ENCODE results near the gene BCKDHA. TPM values are rescaled to one million over a fixed set of nuclear protein-coding genes. Genes with fewer than 3 reads are reported as not detected.
A peak's percentile ranks its signal among the peaks of the same experiment; 100 is the strongest.
"Not testable (repeated sequence)": the region's sequence is repeated elsewhere in the genome, so short reads cannot be mapped to it uniquely, and the experiment has no call there.

BCKDHA gene
- total RNA-seq, 1 experiment from 2014 or later, result 19.4 TPM

DNA sequence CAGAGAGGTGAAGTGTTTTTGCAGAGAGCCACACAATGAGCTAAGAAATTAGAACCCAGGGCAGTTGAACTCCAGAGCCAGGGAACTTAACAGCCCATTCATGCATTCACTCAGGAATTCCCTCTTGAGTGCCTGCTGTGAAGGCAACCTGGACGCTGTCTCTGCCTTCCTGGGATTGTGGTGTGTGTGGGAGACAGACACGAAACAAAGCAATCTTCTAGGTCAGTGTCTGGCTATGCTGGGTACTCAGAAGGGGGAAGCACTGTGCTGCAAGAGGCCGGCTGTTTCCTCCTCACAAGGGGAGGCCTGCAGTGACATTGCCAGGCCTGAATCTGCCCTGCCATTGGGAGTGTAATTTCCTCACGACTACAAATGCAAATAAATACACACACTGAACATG lies 9.7 kb downstream of the BCKDHA start:
- no peak for DNase-seq
- Histone ChIP-seq H3K9me3 (no peaks in the 10 kb centered on the region), H3K36me3 (ENCODE audit: control insufficient read depth, insufficient read depth, low read length) (no peaks in the 10 kb centered on the region; the same call in 1 of the 2 replicates), H3K4me1 (peaks cover 15% of the 10 kb centered on the region), H3K27me3 (replicated peaks; ENCODE audit: control insufficient read depth, insufficient read depth, low read length) (no peaks in the 10 kb centered on the region), H3K4me3 (ENCODE audit: low read depth, low read length) (no peak overlapping the region)
- POLR2A ChIA-PET, result no interaction called here
- no peak overlapping the region for H3K4me3 Mint-ChIP-seq (ENCODE audit: unreplicated experiment)
- BruUV-seq (replicated peaks), result no TSS peak
- H3K27ac Mint-ChIP-seq (ENCODE audit: unreplicated experiment), result no peak overlapping the region
- CTCF ChIA-PET, result interaction anchor here (1.1 kb wide), 1 partner anchor 22 kb away, joined by 3 read pairs; no protein-coding TSS in a partner anchor
- no peaks in the 10 kb centered on the region for H3K9me3 Mint-ChIP-seq (ENCODE audit: unreplicated experiment)
- H3K27me3 Mint-ChIP-seq (ENCODE audit: insufficient read depth, unreplicated experiment), result no peaks in the 10 kb centered on the region
- TF ChIP-seq, protein P1, sequence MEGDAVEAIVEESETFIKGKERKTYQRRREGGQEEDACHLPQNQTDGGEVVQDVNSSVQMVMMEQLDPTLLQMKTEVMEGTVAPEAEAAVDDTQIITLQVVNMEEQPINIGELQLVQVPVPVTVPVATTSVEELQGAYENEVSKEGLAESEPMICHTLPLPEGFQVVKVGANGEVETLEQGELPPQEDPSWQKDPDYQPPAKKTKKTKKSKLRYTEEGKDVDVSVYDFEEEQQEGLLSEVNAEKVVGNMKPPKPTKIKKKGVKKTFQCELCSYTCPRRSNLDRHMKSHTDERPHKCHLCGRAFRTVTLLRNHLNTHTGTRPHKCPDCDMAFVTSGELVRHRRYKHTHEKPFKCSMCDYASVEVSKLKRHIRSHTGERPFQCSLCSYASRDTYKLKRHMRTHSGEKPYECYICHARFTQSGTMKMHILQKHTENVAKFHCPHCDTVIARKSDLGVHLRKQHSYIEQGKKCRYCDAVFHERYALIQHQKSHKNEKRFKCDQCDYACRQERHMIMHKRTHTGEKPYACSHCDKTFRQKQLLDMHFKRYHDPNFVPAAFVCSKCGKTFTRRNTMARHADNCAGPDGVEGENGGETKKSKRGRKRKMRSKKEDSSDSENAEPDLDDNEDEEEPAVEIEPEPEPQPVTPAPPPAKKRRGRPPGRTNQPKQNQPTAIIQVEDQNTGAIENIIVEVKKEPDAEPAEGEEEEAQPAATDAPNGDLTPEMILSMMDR (IDR thresholded peaks at IDR 0.05; ENCODE audit: insufficient read depth in 1 of 2, low read depth in 1 of 2, low read length in 1 of 2, severe bottlenecking in 1 of 2, unreplicated experiment in 1 of 2), result no peak
- intact Hi-C loops (cut with micrococcal nuclease; ENCODE audit: unreplicated experiment), result no loop called here
- H3K36me3 Mint-ChIP-seq (ENCODE audit: insufficient read depth, unreplicated experiment), result peaks cover 13% of the 10 kb centered on the region
- peaks cover 16% of the 10 kb centered on the region for H3K4me1 Mint-ChIP-seq (ENCODE audit: low read depth, unreplicated experiment)

DNA sequence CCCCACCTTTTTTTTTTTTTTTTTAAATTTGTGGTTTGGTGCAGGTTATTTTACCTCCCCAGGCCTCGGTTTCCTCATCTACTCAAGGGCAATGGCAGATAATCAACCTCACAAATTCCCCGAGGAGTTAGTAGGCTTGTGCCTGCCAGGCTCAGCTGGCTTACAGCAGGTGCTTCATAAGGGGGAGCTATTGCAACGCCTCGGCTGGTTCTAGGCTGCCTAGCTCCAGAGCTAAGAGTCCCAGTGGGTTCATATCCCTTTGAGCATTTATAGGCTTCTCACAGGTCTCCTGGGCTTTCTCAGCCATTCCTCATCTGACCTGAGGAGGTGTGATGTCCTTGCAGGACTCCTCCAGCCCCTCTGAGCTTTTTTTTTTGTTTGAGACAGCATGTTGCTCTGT lies 10.6 kb downstream of the BCKDHA start:
- intact Hi-C loops (cut with micrococcal nuclease; ENCODE audit: unreplicated experiment), result no loop called here
- DNase-seq, result no peak
- POLR2A ChIA-PET, result interaction anchor here (1.3 kb wide), 1 partner anchor 31 kb away, joined by 8 read pairs; no protein-coding TSS in a partner anchor
- H3K36me3 ChIP-seq (ENCODE audit: control insufficient read depth, insufficient read depth, low read length), result no peaks in the 10 kb centered on the region; the same call in 1 of the 2 replicates
- CTCF ChIA-PET, result interaction anchor here (0.6 to 1.4 kb wide), 2 partner anchors 9 to 23 kb away, joined by 7 read pairs; no protein-coding TSS in a partner anchor
- H3K4me1 ChIP-seq, result peaks cover 15% of the 10 kb centered on the region
- Mint-ChIP-seq H3K4me3 (ENCODE audit: unreplicated experiment) (no peak overlapping the region), H3K36me3 (ENCODE audit: insufficient read depth, unreplicated experiment) (peaks cover 15% of the 10 kb centered on the region), H3K27me3 (ENCODE audit: insufficient read depth, unreplicated experiment) (no peaks in the 10 kb centered on the region), H3K9me3 (ENCODE audit: unreplicated experiment) (no peaks in the 10 kb centered on the region), H3K27ac (ENCODE audit: unreplicated experiment) (no peak overlapping the region), H3K4me1 (ENCODE audit: low read depth, unreplicated experiment) (peaks cover 16% of the 10 kb centered on the region)
- no peaks in the 10 kb centered on the region for H3K27me3 ChIP-seq (replicated peaks; ENCODE audit: control insufficient read depth, insufficient read depth, low read length)
- no peak overlapping the region for H3K4me3 ChIP-seq (ENCODE audit: low read depth, low read length)
- TF ChIP-seq, protein P1 (IDR thresholded peaks at IDR 0.05; ENCODE audit: insufficient read depth in 1 of 2, low read depth in 1 of 2, low read length in 1 of 2, severe bottlenecking in 1 of 2, unreplicated experiment in 1 of 2), result no peak
- no peaks in the 10 kb centered on the region for H3K9me3 ChIP-seq
- BruUV-seq (replicated peaks), result no TSS peak

DNA sequence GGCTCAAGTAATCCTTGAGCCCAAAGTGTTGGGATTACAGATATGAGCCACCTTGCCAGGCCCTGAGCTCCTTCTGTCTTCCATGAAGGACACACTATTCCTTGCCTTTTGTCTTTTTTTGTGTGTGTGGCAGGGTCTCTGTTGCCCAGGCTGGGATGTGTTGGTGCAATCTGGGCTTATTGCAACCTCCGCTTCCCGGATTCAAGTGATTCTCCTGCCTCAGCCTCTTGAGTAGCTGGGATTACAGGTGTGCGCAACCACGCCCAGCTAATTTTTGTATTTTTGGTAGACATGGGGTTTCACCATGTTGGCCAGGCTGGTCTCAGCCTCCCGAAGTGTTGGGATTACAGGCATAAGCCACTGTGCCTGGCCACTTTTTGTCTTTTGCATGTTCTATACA lies 11.2 kb downstream of the BCKDHA start:
- not testable (repeated sequence) for H3K27me3 ChIP-seq (replicated peaks; ENCODE audit: control insufficient read depth, insufficient read depth, low read length); H3K36me3 ChIP-seq (ENCODE audit: control insufficient read depth, insufficient read depth, low read length); H3K27me3 Mint-ChIP-seq (ENCODE audit: insufficient read depth, unreplicated experiment); H3K9me3 ChIP-seq; H3K4me3 ChIP-seq (ENCODE audit: low read depth, low read length); BruUV-seq (replicated peaks); H3K9me3 Mint-ChIP-seq (ENCODE audit: unreplicated experiment); DNase-seq
- Mint-ChIP-seq H3K36me3 (ENCODE audit: insufficient read depth, unreplicated experiment) (peaks cover 20% of the 10 kb centered on the region), H3K4me3 (ENCODE audit: unreplicated experiment) (peak overlapping the region; percentile 59), H3K27ac (ENCODE audit: unreplicated experiment) (peak overlapping the region; percentile 89), H3K4me1 (ENCODE audit: low read depth, unreplicated experiment) (peaks cover 16% of the 10 kb centered on the region)
- ChIA-PET POLR2A (interaction anchor here (1.0 to 1.3 kb wide), 4 partner anchors 10 to 45 kb away, joined by 3 to 8 read pairs (median 6); partner anchors contain the start of gene B9D2), CTCF (interaction anchor here (0.7 to 1.4 kb wide), 2 partner anchors 23 to 544 kb away, joined by 6 to 7 read pairs; no protein-coding TSS in a partner anchor)
- intact Hi-C loops (cut with micrococcal nuclease; ENCODE audit: unreplicated experiment), result loop anchor here (1.0 kb wide), 2 partner anchors 18 to 22 kb away; partner anchors contain the start of gene B3GNT8
- peaks cover 15% of the 10 kb centered on the region for H3K4me1 ChIP-seq
